ENCODE measurements around the gene DLD. TPM values are rescaled to one million over a fixed set of nuclear protein-coding genes. Genes with fewer than 3 reads are reported as not detected.
"Not testable (repeated sequence)": the region's sequence is repeated elsewhere in the genome, so short reads cannot be mapped to it uniquely, and the experiment has no call there.

Gene DLD
- total RNA-seq, 2 experiments from 2014 or later, result 68.2 to 70.6 TPM

- H3K4me1 Mint-ChIP-seq, result peaks cover 32% of the 10 kb centered on the region
- no peak overlapping the region for H3K27ac Mint-ChIP-seq
- ChIA-PET CTCF (interaction anchor here (0.6 to 7.0 kb wide), 7 partner anchors 11 to 415 kb away, joined by 3 to 178 read pairs (median 6); partner anchors contain the start of gene CBLL1), POLR2A (interaction anchor here (1.4 to 8.0 kb wide), 2 partner anchors 13 to 135 kb away, joined by 4 to 69 read pairs; partner anchors contain the start of genes CBLL1 and DLD)
- peaks cover 2% of the 10 kb centered on the region for H3K27me3 Mint-ChIP-seq
- H3K4me3 Mint-ChIP-seq, result no peak overlapping the region
- H3K9me3 Mint-ChIP-seq, result no peaks in the 10 kb centered on the region
- no peak for DNase-seq
- H3K36me3 Mint-ChIP-seq (ENCODE audit: low read depth), result no peaks in the 10 kb centered on the region
Measured at GRCh38 chr7:107877731-107878382, 13.1 kb upstream of the DLD start.

GRCh38 chr7:107878636-107879035, 12.3 kb upstream of the DLD start:
- CTCF ChIA-PET, result interaction anchor here (1.0 to 7.0 kb wide), 15 partner anchors 8 to 710 kb away, joined by 3 to 178 read pairs (median 6); partner anchors contain the start of genes CBLL1, DLD and HBP1
- peaks cover 2% of the 10 kb centered on the region for H3K27me3 Mint-ChIP-seq
- H3K9me3 Mint-ChIP-seq, result no peaks in the 10 kb centered on the region
- H3K4me1 Mint-ChIP-seq, result peaks cover 32% of the 10 kb centered on the region
- no peak for DNase-seq
- POLR2A ChIA-PET, result interaction anchor here (3.4 to 8.0 kb wide), 2 partner anchors 12 to 136 kb away, joined by 20 to 69 read pairs; partner anchors contain the start of genes CBLL1 and DLD
- H3K27ac Mint-ChIP-seq, result no peak overlapping the region
- H3K4me3 Mint-ChIP-seq, result no peak overlapping the region
- H3K36me3 Mint-ChIP-seq (ENCODE audit: low read depth), result no peaks in the 10 kb centered on the region

DNA sequence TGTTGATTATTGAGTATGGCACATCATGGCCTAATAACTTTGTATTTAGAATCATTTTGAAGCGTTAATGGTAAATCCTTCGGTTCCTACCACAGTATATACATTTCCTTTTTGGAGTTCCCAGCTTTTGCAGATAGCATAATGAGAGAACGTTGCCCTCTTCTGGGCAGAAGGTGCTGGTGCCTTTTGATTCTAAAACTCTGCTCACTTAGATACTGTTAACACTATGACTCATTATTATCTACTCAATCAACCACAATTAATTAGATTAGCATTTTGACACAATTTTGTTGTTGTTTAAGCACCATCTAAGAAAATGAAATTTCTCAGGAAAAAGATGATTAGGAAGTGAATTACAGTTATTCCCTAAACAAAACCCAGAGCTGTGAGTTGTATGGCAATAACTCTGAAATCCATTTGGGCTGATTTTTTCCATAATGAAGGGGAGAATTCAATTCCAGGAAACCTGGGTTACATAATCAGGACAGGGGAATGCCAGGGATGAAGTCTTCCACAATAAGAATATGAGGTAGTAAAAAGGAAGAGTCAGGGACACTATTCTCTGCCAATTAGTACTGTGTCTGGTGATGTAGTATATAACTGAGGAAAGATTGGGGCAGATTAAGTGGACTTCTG, 11.5 kb upstream of the DLD start:
- H3K4me1 Mint-ChIP-seq, result peaks cover 31% of the 10 kb centered on the region
- CTCF ChIA-PET, result interaction anchor here (0.5 to 7.0 kb wide), 18 partner anchors 9 to 711 kb away, joined by 3 to 178 read pairs (median 4); partner anchors contain the start of genes CBLL1, DLD and HBP1
- DNase-seq, result peak; percentile 40
- POLR2A ChIA-PET, result interaction anchor here (1.1 to 8.0 kb wide), 3 partner anchors 11 to 137 kb away, joined by 3 to 69 read pairs (median 20); partner anchors contain the start of genes CBLL1 and DLD
- no peak overlapping the region for H3K4me3 Mint-ChIP-seq
- H3K36me3 Mint-ChIP-seq (ENCODE audit: low read depth), result no peaks in the 10 kb centered on the region
- peaks cover 8% of the 10 kb centered on the region for H3K27me3 Mint-ChIP-seq
- H3K9me3 Mint-ChIP-seq, result no peaks in the 10 kb centered on the region
- H3K27ac Mint-ChIP-seq, result no peak overlapping the region

GRCh38 chr7:107882766-107883165, 8.2 kb upstream of the DLD start:
- Mint-ChIP-seq H3K4me1 (peaks cover 14% of the 10 kb centered on the region), H3K36me3 (ENCODE audit: low read depth) (no peaks in the 10 kb centered on the region), H3K27me3 (peaks cover 11% of the 10 kb centered on the region), H3K27ac (no peak overlapping the region), H3K9me3 (no peaks in the 10 kb centered on the region), H3K4me3 (no peak overlapping the region)
- DNase-seq, result no peak
- POLR2A ChIA-PET, result interaction anchor here (0.8 kb wide), 1 partner anchor 420 kb away, joined by 3 read pairs; no protein-coding TSS in a partner anchor
- CTCF ChIA-PET, result interaction anchor here (1.3 kb wide), 1 partner anchor 139 kb away, joined by 6 read pairs; the partner anchor contains the start of gene CBLL1

- H3K4me1 Mint-ChIP-seq, result peaks cover 6% of the 10 kb centered on the region
- CTCF ChIA-PET, result interaction anchor here (1.1 kb wide), 1 partner anchor 141 kb away, joined by 4 read pairs; the partner anchor contains the start of gene CBLL1
- no peak overlapping the region for H3K4me3 Mint-ChIP-seq
- POLR2A ChIA-PET, result no interaction called here
- H3K9me3 Mint-ChIP-seq, result peaks cover 2% of the 10 kb centered on the region
- DNase-seq, result no peak
- H3K27me3 Mint-ChIP-seq, result peaks cover 11% of the 10 kb centered on the region
- H3K36me3 Mint-ChIP-seq (ENCODE audit: low read depth), result no peaks in the 10 kb centered on the region
- no peak overlapping the region for H3K27ac Mint-ChIP-seq
Measured at GRCh38 chr7:107884066-107884818, 6.7 kb upstream of the DLD start.

DNA sequence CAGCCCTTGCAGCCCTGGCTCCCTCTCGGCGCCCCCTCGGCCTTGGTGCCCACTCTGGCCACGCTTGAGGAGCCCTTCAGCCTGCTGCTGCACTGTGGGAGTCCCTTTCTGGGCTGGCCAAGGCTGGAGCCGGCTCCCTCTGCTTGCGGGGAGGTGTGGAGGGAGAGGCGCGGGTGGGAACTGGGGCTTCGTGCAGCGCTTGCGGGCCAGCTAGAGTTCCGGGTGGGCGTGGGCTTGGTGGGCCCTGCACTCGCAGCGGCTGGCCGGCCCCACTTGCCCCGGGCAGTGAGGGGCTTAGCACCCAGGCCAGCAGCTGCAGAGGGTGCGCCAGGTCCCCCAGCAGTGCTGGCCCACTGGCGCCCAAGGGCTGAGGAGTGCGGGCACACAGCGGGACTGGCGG, 3.2 kb upstream of the DLD start:
- not testable (repeated sequence) for H3K36me3 Mint-ChIP-seq (ENCODE audit: low read depth); H3K27ac Mint-ChIP-seq; H3K9me3 Mint-ChIP-seq; H3K4me3 Mint-ChIP-seq; DNase-seq; H3K27me3 Mint-ChIP-seq
- CTCF ChIA-PET, result interaction anchor here (0.6 to 4.8 kb wide), 3 partner anchors 8 to 563 kb away, joined by 4 to 29 read pairs (median 16); no protein-coding TSS in a partner anchor
- peaks cover 19% of the 10 kb centered on the region for H3K4me1 Mint-ChIP-seq
- POLR2A ChIA-PET, result interaction anchor here (1.3 kb wide), 1 partner anchor 13 kb away, joined by 4 read pairs; no protein-coding TSS in a partner anchor

GRCh38 chr7:107889992-107890391, 991 bp upstream of the DLD start:
- Mint-ChIP-seq H3K9me3 (peaks cover 2% of the 10 kb centered on the region), H3K27ac (peak overlapping the region; percentile 91)

DNA sequence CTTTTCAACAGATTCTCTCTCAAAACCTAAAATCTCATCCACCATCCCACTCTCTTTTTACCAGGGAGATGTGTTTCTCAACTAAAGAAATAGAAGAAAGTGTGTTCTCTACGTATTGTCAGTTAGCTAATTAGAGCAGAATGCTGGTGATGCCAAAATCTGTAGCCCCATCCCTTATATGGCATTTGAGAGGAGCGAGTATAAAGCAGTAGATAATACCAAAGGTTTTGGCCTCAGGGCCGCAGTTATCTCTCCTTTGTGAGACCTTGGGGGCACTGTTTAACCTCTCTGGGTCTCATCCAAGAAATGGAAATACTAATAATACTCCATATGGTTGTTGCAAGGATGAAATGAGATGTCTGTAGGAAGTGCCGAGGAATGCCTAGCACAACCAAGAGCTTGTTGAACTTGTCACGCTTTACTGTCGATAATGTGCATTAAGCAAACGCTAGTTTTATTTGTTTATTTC, 456 bp upstream of the DLD start:
- peaks cover 2% of the 10 kb centered on the region for H3K9me3 Mint-ChIP-seq
- H3K27ac Mint-ChIP-seq, result peak overlapping the region; percentile 91
- DNase-seq, result no peak
- CTCF ChIA-PET, result interaction anchor here (0.7 to 4.8 kb wide), 7 partner anchors 11 to 327 kb away, joined by 3 to 29 read pairs (median 3); partner anchors contain the start of genes CBLL1, COG5 and DUS4L
- POLR2A ChIA-PET, result interaction anchor here (1.3 to 5.5 kb wide), 9 partner anchors 10 to 722 kb away, joined by 3 to 47 read pairs (median 7); partner anchors contain the start of genes CBLL1, COG5, DUS4L and HBP1
- H3K36me3 Mint-ChIP-seq (ENCODE audit: low read depth), result peaks cover 20% of the 10 kb centered on the region
- peaks cover 43% of the 10 kb centered on the region for H3K4me1 Mint-ChIP-seq
- H3K27me3 Mint-ChIP-seq, result no peaks in the 10 kb centered on the region
- peak overlapping the region; percentile 93 for H3K4me3 Mint-ChIP-seq

More at GRCh38 chr7:107889992-107890391, 991 bp upstream of the DLD start:
- Mint-ChIP-seq H3K27me3 (peaks cover 2% of the 10 kb centered on the region), H3K36me3 (ENCODE audit: low read depth) (peaks cover 15% of the 10 kb centered on the region), H3K4me3 (peak overlapping the region; percentile 93), H3K4me1 (peaks cover 39% of the 10 kb centered on the region)
- ChIA-PET POLR2A (interaction anchor here (1.4 to 5.5 kb wide), 4 partner anchors 10 to 721 kb away, joined by 6 to 47 read pairs (median 18); partner anchors contain the start of genes CBLL1 and HBP1), CTCF (interaction anchor here (0.9 to 4.8 kb wide), 7 partner anchors 10 to 147 kb away, joined by 3 to 29 read pairs (median 9); partner anchors contain the start of gene CBLL1)
- DNase-seq, result no peak

DNA sequence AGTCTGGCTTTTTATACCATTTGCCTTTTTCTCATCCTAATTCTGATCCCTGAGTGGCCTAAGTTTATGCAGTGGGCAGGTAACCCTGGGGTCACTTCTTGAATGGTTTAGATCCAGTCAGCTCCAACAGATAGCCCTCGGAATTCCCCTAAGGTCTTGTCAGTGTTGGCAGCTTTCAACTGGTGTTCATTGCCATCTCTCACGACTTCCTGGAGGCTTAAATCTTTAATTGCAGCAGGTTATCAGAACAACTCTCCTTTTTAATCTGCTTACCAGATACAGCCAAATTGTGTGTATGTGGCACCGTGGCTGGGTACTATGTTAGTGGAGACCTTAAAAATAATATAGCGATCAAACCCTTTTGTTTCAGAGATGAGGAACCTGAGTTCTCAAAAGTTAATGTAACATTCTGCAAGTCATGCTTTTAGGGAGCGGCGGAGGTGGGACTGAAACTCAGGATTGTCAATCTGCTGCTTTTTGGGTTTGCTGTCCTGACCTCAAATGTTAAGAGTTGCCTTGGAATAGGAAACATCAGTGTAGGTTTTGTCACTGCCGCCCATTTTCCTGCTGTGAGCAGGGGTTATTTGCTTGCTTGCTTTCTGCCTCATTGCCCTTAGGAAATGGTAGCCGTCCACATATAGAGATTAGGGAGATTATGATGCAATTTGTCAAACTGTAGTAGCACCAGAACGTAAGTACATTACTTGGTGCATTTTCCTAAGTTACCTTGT, 818 bp downstream of the DLD start:
- H3K4me1 Mint-ChIP-seq, result peaks cover 49% of the 10 kb centered on the region

DNA sequence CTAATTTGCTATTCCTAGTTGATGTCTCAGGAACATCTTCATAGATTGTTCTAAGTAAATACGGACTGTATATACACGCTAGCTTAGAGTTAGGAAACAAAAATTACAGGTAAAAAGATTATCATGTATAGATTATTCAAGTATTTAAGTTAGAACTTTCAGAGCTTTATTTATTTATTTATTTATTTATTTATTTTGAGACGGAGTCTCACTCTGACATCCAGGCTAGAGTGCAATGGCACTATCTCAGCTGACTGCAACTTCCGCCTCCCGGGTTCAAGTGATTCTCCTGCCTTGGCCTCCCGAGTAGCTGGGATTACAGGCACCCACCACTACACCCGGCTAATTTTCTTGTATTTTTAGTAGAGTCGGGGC, 1.4 kb downstream of the DLD start:
- POLR2A ChIA-PET, result interaction anchor here (1.9 to 5.5 kb wide), 5 partner anchors 9 to 724 kb away, joined by 7 to 47 read pairs (median 17); partner anchors contain the start of genes CBLL1, COG5, DUS4L and HBP1
- not testable (repeated sequence) for H3K27me3 Mint-ChIP-seq
- H3K4me1 Mint-ChIP-seq, result peaks cover 53% of the 10 kb centered on the region

More for the DNA sequence above, 818 bp downstream of the DLD start:
- Mint-ChIP-seq H3K36me3 (ENCODE audit: low read depth) (peaks cover 30% of the 10 kb centered on the region), H3K4me3 (peak overlapping the region; percentile 93), H3K9me3 (peaks cover 2% of the 10 kb centered on the region), H3K27ac (peak overlapping the region; percentile 91), H3K27me3 (no peaks in the 10 kb centered on the region)
- DNase-seq, result no peak
- CTCF ChIA-PET, result interaction anchor here (1.4 to 4.8 kb wide), 2 partner anchors 12 kb away, joined by 5 to 29 read pairs; no protein-coding TSS in a partner anchor
- POLR2A ChIA-PET, result interaction anchor here (1.3 to 5.5 kb wide), 9 partner anchors 9 to 723 kb away, joined by 3 to 47 read pairs (median 7); partner anchors contain the start of genes CBLL1, COG5, DUS4L and HBP1

GRCh38 chr7:107898997-107899594, 8.1 kb downstream of the DLD start:
- H3K4me1 Mint-ChIP-seq, result peaks cover 27% of the 10 kb centered on the region
- H3K9me3 Mint-ChIP-seq, result no peaks in the 10 kb centered on the region
- H3K4me3 Mint-ChIP-seq, result no peak overlapping the region
- H3K27me3 Mint-ChIP-seq, result no peaks in the 10 kb centered on the region
- no peak overlapping the region for H3K27ac Mint-ChIP-seq
- CTCF ChIA-PET, result interaction anchor here (1.1 kb wide), 1 partner anchor 18 kb away, joined by 3 read pairs; no protein-coding TSS in a partner anchor
- POLR2A ChIA-PET, result no interaction called here
- no peak for DNase-seq
- H3K36me3 Mint-ChIP-seq (ENCODE audit: low read depth), result peaks cover 42% of the 10 kb centered on the region

More for the DNA sequence above, 1.4 kb downstream of the DLD start:
- CTCF ChIA-PET, result interaction anchor here (1.4 kb wide), 2 partner anchors 12 to 149 kb away, joined by 5 to 9 read pairs; partner anchors contain the start of gene CBLL1
- H3K36me3 Mint-ChIP-seq (ENCODE audit: low read depth), result peaks cover 35% of the 10 kb centered on the region
- H3K27ac Mint-ChIP-seq, result peak overlapping the region; percentile 91
- not testable (repeated sequence) for DNase-seq, H3K9me3 Mint-ChIP-seq
- H3K4me3 Mint-ChIP-seq, result peak overlapping the region; percentile 93
